Suprapubic skin (tissue), 4 donors: ENCODE data around the gene GLIS1. TPM values are rescaled to one million over a fixed set of nuclear protein-coding genes. Genes with fewer than 3 reads are reported as not detected.
A peak's percentile ranks its signal among the peaks of the same experiment; 100 is the strongest.

Experiments
- DNase-seq, 2 donors: peaks; one replicate each; pipeline ENCODE4 v3.0.0-alpha.2; 2019; ENCODE audit warnings: low spot score in 2 of 2
- H3K27ac ChIP-seq: fragments of 200-600 bp; sonication (generic); one replicate; pipeline ENCODE4 v1.5.1; 2019
- H3K27me3 ChIP-seq: fragments of 200-600 bp; sonication (generic); one replicate; pipeline ENCODE4 v1.5.1; 2019
- H3K36me3 ChIP-seq: fragments of 200-600 bp; sonication (generic); one replicate; pipeline ENCODE4 v1.5.1; 2019
- H3K4me1 ChIP-seq: fragments of 200-600 bp; sonication (generic); one replicate; pipeline ENCODE4 v1.5.1; 2019
- H3K4me3 ChIP-seq: fragments of 200-600 bp; sonication (generic); one replicate; pipeline ENCODE4 v1.5.1; 2019; ENCODE audit warnings: mild to moderate bottlenecking
- H3K9me3 ChIP-seq: fragments of 200-600 bp; sonication (generic); one replicate; pipeline ENCODE4 v1.5.1; 2019
- CTCF ChIP-seq, 2 donors: fragments of 200-600 bp in 1 of 2; fragments of 450-650 bp in 1 of 2; sonication (generic) in 1 of 2; IDR thresholded peaks; one replicate each; pipeline ENCODE4 v1.5.1; 2016 to 2019; ENCODE audit warnings: antibody characterized with exemption in 2 of 2, mild to moderate bottlenecking in 1 of 2, moderate library complexity in 1 of 2
- EP300 ChIP-seq: sonication (generic); formaldehyde crosslinking; IDR thresholded peaks from one replicate; pipeline ENCODE4 v1.6.1; 2017; ENCODE audit warnings: antibody characterized with exemption
- POLR2A ChIP-seq, 2 donors: fragments of 450-650 bp; IDR thresholded peaks; one replicate each; pipeline ENCODE4 v1.6.1; 2017; ENCODE audit warnings: antibody characterized with exemption in 2 of 2, mild to moderate bottlenecking in 2 of 2, moderate library complexity in 2 of 2
- POLR2AphosphoS5 ChIP-seq, 3 donors: sonication (generic); formaldehyde crosslinking; IDR thresholded peaks; one replicate each; pipeline ENCODE4 v1.6.1; 2017; ENCODE audit warnings: antibody characterized with exemption in 3 of 3
- WGBS: methylation state at CpG from one replicate; pipeline ENCODE4 v1.1.5; 2018; 5-methylcytosine and 5-hydroxymethylcytosine counted together
- total RNA-seq, 4 donors: library from RNA; depleted of rRNA; stranded (reverse); fragments of >200 nt; gene quantifications; one replicate each; pipeline ENCODE4 v1.1.0, GENCODE V29; 2016

Gene GLIS1
- total RNA-seq, 4 donors from 2014 or later: 0.34 to 1.5 (median 0.59) TPM

- TF ChIP-seq POLR2AphosphoS5 (IDR thresholded peaks at IDR 0.05): no peak
- TF ChIP-seq CTCF (IDR thresholded peaks at IDR 0.05): no peak
- no peak for TF ChIP-seq POLR2A (IDR thresholded peaks at IDR 0.05)
- TF ChIP-seq EP300: no peak
Observed at GRCh38 chr1:53563611-53564010, 175.4 kb downstream of the GLIS1 start.

DNA sequence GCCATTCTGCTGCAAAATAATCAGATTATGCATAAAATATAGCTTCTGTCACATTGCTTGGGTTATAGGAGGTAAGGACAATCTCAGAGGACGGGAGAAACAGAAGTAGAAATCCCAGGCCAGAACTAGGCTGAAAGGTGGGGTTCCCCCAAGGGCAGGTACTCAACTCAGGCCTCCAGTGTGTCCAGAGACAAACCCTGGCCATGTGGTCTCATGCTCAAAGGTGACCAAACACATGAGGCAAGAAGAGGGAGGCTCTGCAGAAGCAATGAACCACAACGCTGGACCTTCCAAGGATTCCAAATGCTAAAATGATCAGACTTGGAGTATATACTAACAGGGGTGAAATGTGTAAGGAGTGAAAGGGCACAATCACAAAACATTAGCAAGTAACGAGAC lies 176.0 kb downstream of the GLIS1 start:
- DNase-seq: peak in 1 of 2 donors; percentile 41
- TF ChIP-seq POLR2A (IDR thresholded peaks at IDR 0.05) (no peak), EP300 (no peak), CTCF (IDR thresholded peaks at IDR 0.05) (no peak)
- Histone ChIP-seq H3K36me3 (no peaks in the 10 kb centered on the region), H3K4me3 (no peak overlapping the region), H3K27me3 (no peaks in the 10 kb centered on the region), H3K27ac (no peak overlapping the region), H3K4me1 (no peaks in the 10 kb centered on the region), H3K9me3 (no peaks in the 10 kb centered on the region)
- 90% methylated on average over 3 of the region's 3 CpGs for WGBS

More at GRCh38 chr1:53563611-53564010, 175.4 kb downstream of the GLIS1 start:
- H3K9me3 ChIP-seq: no peaks in the 10 kb centered on the region
- DNase-seq: no peak
- H3K36me3 ChIP-seq: no peaks in the 10 kb centered on the region
- no peak overlapping the region for H3K27ac ChIP-seq
- no peaks in the 10 kb centered on the region for H3K27me3 ChIP-seq
- H3K4me3 ChIP-seq: no peak overlapping the region
- 77% methylated on average over 4 of the region's 4 CpGs for WGBS
- H3K4me1 ChIP-seq: no peaks in the 10 kb centered on the region

- DNase-seq: peak; percentile 21 to 28
- 83% methylated on average over 14 of the region's 14 CpGs for WGBS
Observed at GRCh38 chr1:53562291-53562980, 176.5 kb downstream of the GLIS1 start.

DNA sequence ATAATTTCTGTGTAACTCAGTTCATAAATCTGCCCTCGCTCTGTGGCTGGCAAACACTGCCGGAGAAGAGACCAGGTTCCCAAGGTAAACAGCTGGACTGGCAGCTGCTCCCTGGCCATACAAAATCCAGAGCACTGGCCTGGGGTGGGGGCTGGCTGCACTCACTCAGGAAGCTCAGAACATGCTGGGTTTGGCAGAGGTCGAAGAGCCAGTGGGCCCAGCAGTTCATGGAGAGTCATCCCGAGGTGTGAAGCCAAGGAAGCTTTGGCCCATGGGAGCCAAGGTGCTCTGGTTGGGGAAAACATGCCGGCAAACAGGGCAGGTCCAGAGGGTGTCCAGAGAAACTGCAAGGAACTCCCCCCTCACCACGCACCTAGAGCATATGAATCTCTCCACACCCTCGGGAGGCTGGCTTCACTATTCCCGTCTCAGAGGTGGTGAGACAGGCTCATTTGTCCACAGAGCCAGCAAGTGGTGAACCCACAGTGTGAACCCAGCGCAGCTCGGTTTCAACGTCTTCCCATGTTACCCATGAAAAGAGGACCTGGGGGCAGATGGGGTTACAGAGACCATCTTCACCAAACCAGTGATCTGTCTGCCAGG lies 177.4 kb downstream of the GLIS1 start:
- DNase-seq: peak; percentile 39 to 58
- no peak overlapping the region for H3K4me3 ChIP-seq
- H3K4me1 ChIP-seq: no peaks in the 10 kb centered on the region
- no peaks in the 10 kb centered on the region for H3K36me3 ChIP-seq
- no peaks in the 10 kb centered on the region for H3K27me3 ChIP-seq
- no peak overlapping the region for H3K27ac ChIP-seq
- WGBS: 90% methylated on average over 11 of the region's 11 CpGs
- TF ChIP-seq POLR2AphosphoS5 (IDR thresholded peaks at IDR 0.05) (no peak), POLR2A (IDR thresholded peaks at IDR 0.05) (no peak), EP300 (no peak), CTCF (IDR thresholded peaks at IDR 0.05) (no peak)
- no peaks in the 10 kb centered on the region for H3K9me3 ChIP-seq

More at GRCh38 chr1:53562291-53562980, 176.5 kb downstream of the GLIS1 start:
- Histone ChIP-seq H3K27me3 (no peaks in the 10 kb centered on the region), H3K4me3 (no peak overlapping the region), H3K36me3 (no peaks in the 10 kb centered on the region), H3K9me3 (no peaks in the 10 kb centered on the region), H3K27ac (no peak overlapping the region), H3K4me1 (no peaks in the 10 kb centered on the region)
- TF ChIP-seq POLR2A (IDR thresholded peaks at IDR 0.05) (no peak), POLR2AphosphoS5 (IDR thresholded peaks at IDR 0.05) (no peak), CTCF (IDR thresholded peaks at IDR 0.05) (no peak)
